GM21390 (cell line): ENCODE data around the gene TEKT1.
"Not testable (repeated sequence)": the region's sequence is repeated elsewhere in the genome, so short reads cannot be mapped to it uniquely, and the experiment has no call there.

Source experiments
- ATAC-seq: cut with Tn5 transposase; IDR thresholded peaks from one replicate; pipeline ENCODE4 v1.9.1; 2021; ENCODE audit not compliant: unreplicated experiment

TEKT1 gene

DNA sequence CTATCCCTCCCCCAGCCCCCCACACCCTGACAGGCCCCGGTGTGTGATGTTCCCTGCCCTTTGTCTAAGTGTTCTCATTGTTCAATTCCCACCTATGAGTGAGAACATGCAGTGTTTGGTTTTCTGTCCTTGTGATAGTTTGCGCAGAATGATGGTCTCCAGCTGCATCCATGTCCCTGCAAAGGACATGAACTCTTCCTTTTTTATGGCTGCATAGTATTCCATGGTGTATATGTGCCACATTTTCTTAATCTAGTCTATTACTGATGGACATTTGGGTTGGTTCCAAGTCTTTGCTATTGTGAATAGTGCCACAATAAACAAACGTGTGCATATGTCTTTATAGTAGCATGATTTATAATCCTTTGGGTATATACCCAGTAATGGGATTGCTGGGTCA is 15.2 kb downstream of the TEKT1 start:
- not testable (repeated sequence) for ATAC-seq

DNA sequence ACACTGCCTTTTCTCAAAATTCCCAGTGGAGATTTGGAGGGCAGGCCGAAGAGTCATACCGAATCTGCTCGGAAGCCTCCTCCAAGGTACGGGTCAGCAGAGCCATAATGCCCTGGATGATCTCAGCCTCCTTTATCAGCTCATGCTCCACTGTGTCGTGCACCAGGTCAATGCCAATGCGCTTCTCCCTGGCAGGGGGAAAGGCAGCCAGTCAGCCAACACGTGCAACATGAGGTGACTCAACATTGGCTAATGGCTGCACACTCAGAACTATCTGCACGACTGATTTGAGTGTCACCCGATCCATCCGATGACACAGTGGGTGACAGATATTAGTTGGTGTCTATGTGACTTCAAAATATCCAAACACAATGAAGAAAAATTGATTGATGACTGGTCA is 15.8 kb downstream of the TEKT1 start:
- no peak for ATAC-seq

DNA sequence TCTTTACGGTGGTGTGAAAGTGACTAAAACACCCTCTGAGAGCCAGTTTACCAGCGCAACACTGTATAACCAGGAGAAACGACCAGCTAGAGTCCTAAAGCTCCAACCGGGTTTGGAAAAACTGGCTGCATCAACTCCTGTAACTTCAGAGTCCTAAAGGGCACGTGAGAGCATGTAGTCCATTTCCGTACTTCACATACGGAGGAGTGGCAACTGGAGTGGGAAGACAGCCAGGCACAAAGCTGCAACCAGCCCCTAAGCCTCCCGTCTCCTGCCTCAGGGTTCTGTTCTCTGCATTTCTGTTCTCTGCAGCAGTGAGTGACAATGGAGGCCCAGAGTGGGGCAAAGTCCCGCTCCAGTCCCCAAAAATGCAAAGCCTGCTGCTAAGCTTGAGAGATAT is 19.2 kb downstream of the TEKT1 start:
- no peak for ATAC-seq

DNA sequence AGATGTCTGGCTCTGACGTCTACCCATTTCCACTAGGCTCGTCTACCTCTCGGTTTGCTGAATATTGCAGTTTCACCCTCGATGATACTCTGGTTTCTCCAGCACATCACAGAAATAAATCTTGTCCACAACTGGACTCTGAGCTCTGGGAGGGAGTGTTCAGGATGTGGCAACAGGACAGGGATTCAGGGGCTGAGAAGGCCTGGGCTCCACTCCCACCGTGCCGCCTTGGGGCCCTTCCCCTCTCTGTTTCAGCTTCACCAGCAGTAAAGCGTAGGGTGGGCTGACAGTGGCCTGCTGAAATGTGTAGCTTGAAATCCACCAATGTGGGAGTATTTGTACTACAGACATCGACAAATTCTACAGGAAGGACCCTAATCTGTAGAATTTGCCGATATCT is 20.0 kb downstream of the TEKT1 start:
- ATAC-seq, result no peak

DNA sequence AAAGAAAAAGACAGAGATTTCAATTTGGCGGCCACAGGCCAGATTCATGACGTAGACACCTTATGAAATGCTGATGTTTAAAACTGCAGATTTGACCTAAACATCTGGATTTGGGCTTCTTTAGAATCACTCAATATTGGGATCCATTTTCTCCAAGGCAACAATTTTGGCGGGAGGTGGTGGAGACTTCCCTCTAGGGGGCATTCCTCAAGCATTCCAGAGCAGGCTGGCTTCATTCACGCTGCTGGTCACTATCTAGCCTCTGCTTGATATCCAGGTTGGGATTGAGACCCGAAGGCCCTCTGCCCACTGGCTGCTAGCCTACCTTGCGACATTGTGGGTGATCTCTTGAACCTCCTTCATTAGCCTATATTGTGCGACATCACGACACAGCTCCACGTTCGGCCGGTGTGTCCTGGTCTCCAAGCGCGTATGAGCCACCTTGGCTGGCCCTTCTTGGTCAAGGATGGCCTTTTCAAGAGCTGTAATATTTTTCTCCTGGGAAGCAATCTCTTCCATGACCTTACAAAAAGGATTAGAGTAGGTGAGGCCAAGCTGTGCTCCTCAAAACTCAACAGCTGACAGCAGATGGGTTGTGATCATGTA is 31.0 kb downstream of the TEKT1 start:
- no peak for ATAC-seq

DNA sequence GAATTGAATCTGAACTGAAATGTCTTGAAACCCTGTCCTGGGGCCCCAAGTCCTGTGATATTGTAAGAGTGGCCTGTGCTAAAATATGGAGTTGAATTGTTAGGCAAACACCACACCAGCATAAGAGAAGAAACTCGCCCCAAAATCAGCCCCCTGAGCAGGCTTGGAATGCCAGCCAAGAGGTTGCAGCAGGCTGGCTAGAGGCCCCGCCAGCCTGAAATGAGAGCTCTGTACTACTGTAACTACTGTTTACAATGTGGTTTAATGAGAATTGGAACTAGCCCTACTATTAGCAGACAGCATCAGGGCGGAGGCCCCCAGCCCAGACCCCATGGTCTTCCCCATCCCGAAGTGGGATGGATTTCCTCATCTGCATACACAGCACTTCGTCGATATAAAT is 31.8 kb downstream of the TEKT1 start:
- no peak for ATAC-seq

DNA sequence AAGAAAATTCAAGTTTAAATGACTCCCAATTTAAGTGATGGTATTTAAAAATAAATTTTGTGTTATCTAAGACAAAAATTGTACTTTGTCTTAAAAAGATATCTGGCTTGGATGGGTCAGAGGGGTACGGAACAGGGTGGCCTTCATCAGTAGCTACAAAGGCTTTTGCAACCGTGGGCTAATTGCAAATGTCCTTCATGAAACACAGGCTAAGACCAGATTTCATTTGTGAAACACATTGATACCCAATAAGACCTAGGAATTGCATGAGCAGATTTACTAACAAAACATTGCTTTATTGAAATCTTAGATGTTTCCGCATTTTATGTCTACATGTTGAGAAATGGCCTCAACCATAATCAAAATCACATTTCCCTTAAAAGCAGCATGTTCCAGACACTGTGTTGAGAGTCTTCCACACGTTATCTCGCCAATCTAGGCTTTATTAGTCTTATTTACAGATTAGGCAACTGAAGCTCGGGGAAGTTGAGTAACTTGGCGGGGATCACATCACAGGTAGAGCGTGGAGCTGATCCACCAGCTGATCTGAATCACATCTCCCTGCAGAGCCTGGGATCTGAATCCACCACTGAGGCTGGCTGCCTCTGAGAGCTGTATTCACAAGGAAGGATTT is 33.7 kb downstream of the TEKT1 start:
- ATAC-seq, result no peak

DNA sequence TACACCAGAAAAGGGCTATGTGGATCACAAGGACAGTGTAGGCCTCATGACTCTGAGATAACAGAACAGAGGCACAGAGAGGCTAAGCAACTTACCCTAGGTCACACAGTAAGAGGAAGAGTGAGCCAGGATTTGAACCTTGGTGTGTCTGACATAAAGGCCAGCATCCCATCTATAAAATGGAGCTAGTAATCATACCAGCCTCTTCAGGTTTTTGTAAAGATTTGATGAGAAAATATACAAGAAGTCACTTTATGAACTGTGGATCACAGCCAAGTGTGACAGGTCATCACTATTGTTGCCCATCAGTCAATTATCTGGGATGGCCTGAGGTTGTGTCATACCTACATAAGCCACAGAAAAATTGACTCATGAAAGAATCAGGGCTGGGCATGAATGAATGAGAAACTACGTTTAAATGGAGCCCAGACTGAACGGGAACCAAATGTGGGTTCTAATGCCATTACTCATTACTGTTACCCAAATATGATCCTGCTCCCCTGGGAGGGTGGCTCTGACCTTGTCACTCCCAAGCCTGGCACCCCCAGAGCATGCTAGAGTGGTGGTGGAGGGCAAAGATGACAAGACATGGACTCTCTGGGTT is 34.5 kb downstream of the TEKT1 start:
- no peak for ATAC-seq

DNA sequence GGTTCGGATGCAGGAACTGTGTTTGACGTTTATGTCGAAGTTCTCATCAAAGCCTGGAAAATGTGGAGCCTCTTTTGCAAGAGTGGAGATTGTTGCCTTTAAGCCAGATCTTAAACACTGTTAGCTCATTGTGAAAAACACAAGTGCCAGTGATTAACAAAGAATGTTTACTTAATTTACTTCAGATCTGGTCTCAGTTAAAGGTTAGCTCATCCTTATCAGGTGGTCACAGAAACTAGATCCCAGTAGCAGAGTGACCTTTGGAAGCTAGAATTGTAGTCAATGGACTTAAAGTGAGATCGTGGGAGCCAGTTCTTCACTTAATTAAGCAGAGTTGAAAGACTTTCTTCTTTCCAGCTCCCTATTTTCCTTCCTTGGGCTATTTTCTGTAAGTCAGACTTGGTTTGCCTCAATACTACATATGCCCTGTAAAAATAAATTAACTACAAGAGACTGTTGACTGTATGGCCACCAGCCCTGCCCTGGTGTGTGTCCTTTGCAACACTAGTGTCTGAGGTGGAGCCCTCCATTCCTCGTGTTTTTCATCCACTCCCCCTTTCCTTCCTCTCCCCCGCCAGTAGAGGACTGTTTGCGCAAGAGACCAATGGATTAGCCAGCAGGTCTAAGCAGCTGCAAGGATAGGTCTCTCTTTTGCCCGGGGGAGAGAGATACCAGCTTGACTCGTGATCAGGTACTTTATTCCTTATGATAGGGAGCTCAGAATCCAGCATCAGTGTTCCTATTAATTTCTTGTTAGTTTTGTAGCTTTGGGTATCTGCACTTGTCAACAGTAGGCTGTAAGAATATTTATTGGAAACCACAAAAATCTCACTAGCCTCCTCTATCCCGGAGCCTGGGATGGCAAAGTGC is 35.3 kb downstream of the TEKT1 start:
- ATAC-seq, result no peak

DNA sequence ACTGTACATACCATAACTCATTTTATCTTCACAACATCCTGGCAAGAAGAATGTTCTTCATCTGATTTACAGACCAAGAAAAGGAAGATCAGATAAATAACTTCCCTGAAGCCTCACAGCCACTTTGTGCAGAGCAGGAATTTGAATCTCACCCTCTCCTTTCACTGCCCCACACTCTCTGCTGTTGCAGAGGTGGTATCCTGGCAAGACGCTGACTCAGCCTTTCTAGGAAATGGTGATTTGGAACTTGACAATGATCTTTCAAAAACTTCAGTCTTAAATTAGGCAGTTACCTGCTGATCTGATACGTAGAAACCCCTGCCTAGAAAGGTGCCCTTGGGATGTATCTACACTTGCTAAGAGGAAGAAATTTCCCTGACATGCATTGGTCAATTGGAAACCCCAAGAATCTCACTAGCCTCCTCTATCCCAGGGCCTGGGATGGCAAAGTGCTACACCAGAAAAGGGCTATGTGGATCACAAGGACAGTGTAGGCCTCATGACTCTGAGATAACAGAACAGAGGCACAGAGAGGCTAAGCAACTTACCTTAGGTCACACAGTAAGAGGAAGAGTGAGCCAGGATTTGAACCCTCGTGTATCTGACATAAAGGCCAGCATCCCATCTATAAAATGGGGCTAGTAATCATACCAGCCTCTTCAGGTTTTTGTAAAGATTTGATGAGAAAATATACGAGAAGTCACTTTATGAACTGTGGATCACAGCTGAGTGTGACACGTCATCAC is 37.6 kb downstream of the TEKT1 start:
- ATAC-seq, result no peak

DNA sequence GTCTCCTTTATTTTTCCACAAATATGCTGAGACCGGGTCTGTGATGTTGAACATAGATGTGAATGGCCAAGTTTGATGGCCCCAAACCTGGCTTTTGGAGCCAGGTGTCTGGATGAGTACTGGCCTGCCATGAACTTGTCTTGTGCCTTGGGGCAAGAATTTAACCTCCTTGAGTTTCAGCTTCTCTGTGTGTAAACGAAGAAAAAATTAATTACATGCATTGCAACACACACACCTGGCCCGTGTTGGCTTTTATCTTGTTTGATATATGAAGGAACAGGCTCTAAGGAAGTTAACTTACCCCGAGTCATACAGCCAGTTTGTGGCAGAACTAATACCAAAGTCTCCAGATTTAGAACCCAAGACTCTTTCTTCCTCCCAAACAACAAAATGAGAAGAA is 42.4 kb downstream of the TEKT1 start:
- no peak for ATAC-seq

DNA sequence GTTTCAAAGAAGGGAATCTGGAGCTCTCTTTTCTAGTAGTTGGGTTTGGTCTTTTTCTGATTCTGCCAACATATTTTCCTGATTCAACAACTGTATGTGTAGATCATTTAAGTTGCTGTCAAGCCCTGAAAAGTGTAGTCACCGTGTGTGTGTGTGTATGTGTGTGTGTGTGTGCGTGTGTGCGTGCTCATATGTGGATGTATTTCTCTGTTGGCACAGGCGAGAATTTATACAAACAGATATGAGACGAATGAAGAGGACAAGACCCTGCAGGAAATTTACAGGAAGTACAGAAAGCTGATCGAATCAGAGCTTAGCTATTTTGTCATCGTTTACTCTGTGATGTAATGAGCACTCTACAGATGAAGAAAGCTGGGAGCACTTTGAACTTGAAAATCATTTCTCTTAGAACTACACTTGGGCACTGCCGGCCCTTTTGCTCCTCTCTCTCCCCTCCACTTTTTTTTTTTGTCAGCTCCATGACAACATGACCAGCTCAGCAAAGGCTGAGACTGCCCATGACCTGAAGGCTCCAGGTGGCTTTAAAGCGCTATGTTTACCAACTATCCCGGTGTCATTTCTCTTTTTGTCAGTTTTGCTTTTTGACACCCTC is 44.3 kb downstream of the TEKT1 start:
- no peak for ATAC-seq

DNA sequence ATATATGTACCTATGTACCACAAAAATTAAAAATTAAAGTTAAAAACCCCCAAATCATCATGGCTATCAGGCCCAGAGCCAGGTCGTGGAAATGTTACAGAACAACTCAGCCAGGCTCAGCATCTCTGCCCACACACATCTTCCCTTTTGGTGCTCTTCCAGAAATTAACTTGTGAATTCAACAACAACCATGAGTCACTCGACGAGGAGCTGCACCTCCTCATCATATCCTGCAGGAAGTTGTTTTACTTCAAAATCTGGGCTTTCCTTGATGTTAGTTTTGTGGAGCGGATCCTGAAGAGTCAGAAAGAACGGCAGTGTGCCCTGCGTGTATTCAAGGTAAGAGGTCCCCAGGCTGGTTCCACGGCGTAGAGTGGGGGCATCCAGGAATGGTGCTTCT is 44.9 kb downstream of the TEKT1 start:
- ATAC-seq, result no peak

DNA sequence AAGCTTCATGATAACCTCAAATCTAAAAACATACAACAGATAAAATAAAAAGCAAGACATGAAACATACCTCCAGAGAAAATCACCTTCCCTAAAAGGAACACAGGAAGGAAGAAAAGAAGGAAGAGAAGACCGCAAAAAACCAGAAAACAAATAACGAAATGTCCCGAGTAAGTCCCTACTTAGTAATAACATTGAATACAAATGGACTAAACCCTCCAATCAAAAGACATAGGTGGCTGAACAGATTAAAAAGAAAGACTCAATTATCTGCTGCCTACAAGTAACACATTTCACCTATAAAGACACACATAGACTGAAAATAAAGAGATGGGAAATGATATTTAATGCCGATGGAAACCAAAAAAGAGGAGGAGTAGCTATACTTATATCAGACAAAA is 49.3 kb downstream of the TEKT1 start:
- no peak for ATAC-seq

DNA sequence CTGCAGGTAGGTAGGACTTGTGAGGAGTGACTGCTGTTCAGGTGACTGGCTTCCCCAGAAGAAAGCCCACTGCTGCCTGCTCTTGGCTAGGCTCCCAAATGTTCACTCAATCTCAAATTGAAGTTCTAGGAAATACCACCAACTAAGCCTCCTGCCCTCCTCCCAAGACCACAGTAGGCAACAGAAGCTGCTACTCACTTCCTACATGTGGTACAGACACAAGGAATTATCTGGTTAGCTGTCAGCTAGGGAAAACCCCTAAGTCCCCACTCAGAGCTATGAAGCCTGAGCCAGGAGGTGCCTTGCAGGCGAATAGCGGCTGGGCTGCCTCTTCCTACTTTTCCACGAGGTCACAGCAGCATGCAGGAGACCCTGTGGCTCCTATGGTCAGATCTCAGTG is 50.6 kb downstream of the TEKT1 start:
- ATAC-seq, result no peak

DNA sequence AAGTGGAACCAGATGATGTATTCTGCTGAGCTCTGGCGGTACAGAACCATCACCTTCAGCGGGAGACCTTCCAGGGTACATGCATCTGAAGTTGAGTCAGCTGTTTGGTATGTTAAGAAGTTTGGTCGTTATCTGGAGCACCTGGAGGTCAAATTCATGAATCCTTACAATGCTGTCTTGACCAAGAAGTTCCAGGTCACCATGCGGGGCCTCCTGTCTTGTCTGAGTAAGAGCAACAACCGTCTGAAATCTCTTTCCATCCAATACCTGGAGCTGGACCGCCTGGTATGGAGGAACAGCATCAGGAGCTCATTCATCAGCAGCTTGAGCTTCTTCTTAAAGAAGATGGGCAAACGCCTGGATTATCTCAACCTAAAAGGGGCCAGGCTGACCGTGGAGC is 51.5 kb downstream of the TEKT1 start:
- ATAC-seq, result no peak

DNA sequence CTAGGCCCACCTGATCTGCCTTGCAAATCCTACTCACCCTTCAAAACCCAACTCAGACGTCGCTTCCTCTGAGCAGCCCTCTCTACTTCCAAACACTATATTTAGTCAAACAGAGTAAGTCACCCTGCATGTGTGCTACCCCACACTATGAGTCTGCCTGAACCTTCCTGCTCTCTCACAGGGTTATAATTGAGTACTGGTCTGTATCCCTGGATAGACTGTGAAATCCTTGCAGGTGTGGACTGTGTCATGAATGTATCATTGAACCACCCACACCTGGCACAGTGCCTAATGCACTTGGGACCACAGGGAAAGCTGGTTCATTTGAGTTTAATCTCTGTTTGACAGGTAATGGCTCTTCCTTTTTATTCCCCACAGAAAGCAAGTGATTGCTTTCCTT is 52.1 kb downstream of the TEKT1 start:
- no peak for ATAC-seq

DNA sequence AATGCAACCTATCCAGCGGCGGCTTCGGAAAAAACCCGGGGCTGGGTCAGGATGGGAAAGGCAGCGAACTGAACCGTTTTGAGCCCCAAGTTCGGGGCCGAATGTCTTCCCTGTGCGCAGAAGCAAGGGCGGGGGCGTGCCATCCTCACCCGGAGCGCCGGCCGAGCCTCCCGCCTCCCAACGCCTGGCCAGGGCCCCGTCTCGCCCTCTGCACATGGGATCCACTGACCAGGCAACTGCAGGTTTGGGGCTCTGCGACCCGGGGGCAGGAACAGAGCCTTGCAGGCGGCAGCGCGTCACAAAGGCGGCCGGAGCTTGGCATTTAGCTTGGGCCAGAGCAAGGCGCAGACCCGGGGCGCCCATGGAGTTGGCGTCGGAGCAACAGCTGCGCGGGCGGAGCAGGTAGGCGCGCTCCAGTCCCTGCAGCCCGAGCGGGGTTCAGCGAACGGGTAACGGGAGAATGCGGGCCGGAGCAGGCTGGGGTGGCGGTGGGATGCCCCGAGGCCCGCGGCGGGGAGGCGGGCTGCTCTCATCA is 55.6 kb downstream of the TEKT1 start, which contains the start of gene FBXO39:
TSS of gene FBXO39 (plus strand) at position 345 of the 535 bp plus-strand sequence. CDS start 3,654 bp downstream, outside the sequence.
- no peak for ATAC-seq

DNA sequence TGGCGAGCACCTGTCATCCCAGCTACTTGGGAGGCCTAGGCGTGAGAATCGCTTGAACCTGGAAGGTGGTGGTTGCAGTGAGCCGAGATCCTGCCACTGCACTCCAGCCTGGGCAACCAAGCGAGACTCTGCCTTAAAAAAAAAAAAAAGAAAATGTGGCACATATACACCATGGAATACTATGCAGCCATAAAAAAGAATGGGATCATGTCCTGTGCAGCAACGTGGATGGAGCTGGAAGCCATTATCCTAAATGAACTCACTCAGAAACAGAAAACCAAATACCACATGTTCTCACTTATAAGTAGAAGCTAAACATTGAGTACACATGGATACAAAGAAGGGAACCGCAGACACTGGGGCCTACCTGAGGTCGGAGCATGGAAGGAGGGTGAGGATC is 56.6 kb downstream of the TEKT1 start:
- ATAC-seq, result not testable (repeated sequence)

DNA sequence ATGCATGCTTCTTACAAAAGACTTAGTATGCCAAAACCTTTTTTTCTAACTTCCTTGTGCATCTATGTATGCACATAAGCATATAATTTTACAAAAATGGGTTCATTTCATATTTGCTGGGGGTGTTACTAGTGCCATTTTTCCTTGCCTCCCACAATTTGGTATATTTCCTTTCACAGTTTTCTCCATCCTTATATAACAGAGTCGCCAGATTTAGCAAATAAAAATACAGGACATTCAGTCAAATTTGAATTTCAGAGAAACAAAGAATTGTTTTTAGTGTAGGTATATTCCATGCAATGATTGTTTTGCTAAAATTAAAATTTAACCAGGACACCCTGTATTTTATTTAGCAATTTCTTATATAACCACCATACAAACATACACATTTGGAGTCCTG is 59.5 kb downstream of the TEKT1 start:
- no peak for ATAC-seq
